Endothelial cell of umbilical vein (primary cell): ENCODE results near the gene CNKSR3. TPM values are rescaled to one million over a fixed set of nuclear protein-coding genes. Genes with fewer than 3 reads are reported as not detected.

Experiments used
- BruUV-seq: library from RNA; stranded (reverse); fragments of 400-500 nt; replicated peaks from 2 replicates; lab custom pipeline; 2021; lab: Mats Ljungman, UMichigan
- CTCF ChIA-PET: fragments of 300-600, 350-600 bp; sonication (Branson Sonifier 250); formaldehyde crosslinking; loops from one replicate; lab custom pipeline; 2021; ENCODE audit warnings: antibody characterized with exemption, inconsistent platforms; lab: Charles Lee
- POLR2A ChIA-PET: fragments of 300-600, 350-600 bp; sonication (Branson Sonifier 250); formaldehyde crosslinking; loops from one replicate; lab custom pipeline; 2021; ENCODE audit warnings: antibody characterized with exemption, inconsistent platforms; lab: Charles Lee
- DNase-seq: peaks from one replicate; pipeline ENCODE4 v3.0.0-alpha.2; 2011; ENCODE audit warnings: low read depth, low spot score
- FAIRE-seq: peaks from 2 replicates; lab custom pipeline; 2011; peaks lifted over from hg19 to GRCh38; lab: Jason Lieb, UNC
- H2AFZ ChIP-seq: 2 replicates; pipeline ENCODE4 v1.6.0; 2012; ENCODE audit warnings: low read depth, low read length, control low read depth, inconsistent platforms
- H3K27ac ChIP-seq: 2 replicates; pipeline ENCODE4 v1.5.1; 2011; ENCODE audit warnings: low read depth, mild to moderate bottlenecking, control low read depth, low read length, moderate library complexity; ENCODE audit not compliant: insufficient read depth
- H3K27me3 ChIP-seq, 2 experiments: 2 replicates each; pipeline versions ENCODE4 v1.6.0 to v1.6.1; 2011; ENCODE audit warnings: low read length in 2 of 2, mixed read lengths in 1 of 2; ENCODE audit not compliant: control insufficient read depth in 2 of 2, insufficient read depth in 2 of 2
- H3K36me3 ChIP-seq, 2 experiments: 2 replicates in 1 of 2; 3 replicates in 1 of 2; pipeline ENCODE4 v1.5.1; 2011; ENCODE audit warnings: low read length in 2 of 2, mild to moderate bottlenecking in 1 of 2, moderate library complexity in 1 of 2; ENCODE audit not compliant: control insufficient read depth in 2 of 2, insufficient read depth in 2 of 2; ENCODE audit errors: extremely low read depth in 1 of 2
- H3K4me1 ChIP-seq: 3 replicates; pipeline ENCODE4 v1.5.1; 2011; ENCODE audit warnings: mild to moderate bottlenecking, low read length; ENCODE audit not compliant: control insufficient read depth, insufficient read depth; ENCODE audit errors: extremely low read depth
- H3K4me2 ChIP-seq: 2 replicates; pipeline ENCODE4 v1.6.1; 2011; ENCODE audit warnings: low read length, control low read depth, mixed read lengths; ENCODE audit not compliant: insufficient read depth
- H3K4me3 ChIP-seq, 3 experiments: fragments of 200-600 bp in 1 of 3; sonication (generic), shearing (Covaris generic) in 1 of 3; replicated peaks in 1 of 3; 2 replicates each; pipeline ENCODE4 v1.5.1; 2011 to 2016; ENCODE audit warnings: control low read depth in 3 of 3, low read length in 3 of 3, mild to moderate bottlenecking in 2 of 3, inconsistent platforms in 1 of 3, low read depth in 1 of 3, moderate library complexity in 1 of 3; ENCODE audit not compliant: insufficient read depth in 1 of 3
- H3K79me2 ChIP-seq: 2 replicates; pipeline ENCODE4 v1.6.0; 2012; ENCODE audit warnings: low read length, inconsistent platforms; ENCODE audit not compliant: control insufficient read depth, insufficient read depth
- H3K9ac ChIP-seq: replicated peaks from 2 replicates; pipeline ENCODE3; 2011; ENCODE audit warnings: low read length, control low read depth; ENCODE audit not compliant: insufficient read depth; ENCODE audit errors: extremely low read depth
- H3K9me1 ChIP-seq: replicated peaks from 3 replicates; pipeline ENCODE4 v1.6.0; 2011; ENCODE audit warnings: mild to moderate bottlenecking, low read length; ENCODE audit not compliant: control insufficient read depth, insufficient read depth; ENCODE audit errors: extremely low read depth
- H3K9me3 ChIP-seq: replicated peaks from 2 replicates; pipeline ENCODE4 v1.5.1; 2012; ENCODE audit warnings: low read length, inconsistent platforms; ENCODE audit not compliant: control insufficient read depth, insufficient read depth
- H4K20me1 ChIP-seq: replicated peaks from 2 replicates; pipeline ENCODE3; 2011; ENCODE audit warnings: mild to moderate bottlenecking, low read length; ENCODE audit not compliant: control insufficient read depth, insufficient read depth; ENCODE audit errors: extremely low read depth
- CTCF ChIP-seq, 2 donors: IDR thresholded peaks; 1 replicate in 1 of 2; 2 replicates in 1 of 2; pipeline ENCODE4 v1.5.1; 2011; ENCODE audit warnings: low read length in 2 of 2, mild to moderate bottlenecking in 2 of 2, moderate library complexity in 2 of 2, control low read depth in 1 of 2, inconsistent platforms in 1 of 2, low read depth in 1 of 2; ENCODE audit not compliant: insufficient read depth in 1 of 2; ENCODE audit errors: extremely low read depth in 1 of 2
- EZH2 ChIP-seq: IDR thresholded peaks from 2 replicates; pipeline ENCODE4 v1.6.1; 2012; ENCODE audit warnings: borderline replicate concordance, low read depth, mild to moderate bottlenecking, moderate library complexity, low read length, inconsistent platforms; ENCODE audit not compliant: severe bottlenecking
- FOS ChIP-seq: IDR thresholded peaks from 2 replicates; pipeline ENCODE4 v1.6.1; 2011; ENCODE audit warnings: mild to moderate bottlenecking, low read length, moderate library complexity, borderline replicate concordance; ENCODE audit not compliant: insufficient read depth
- GATA2 ChIP-seq: IDR thresholded peaks from 2 replicates; pipeline ENCODE4 v1.7.0; 2011; ENCODE audit warnings: low read depth, mild to moderate bottlenecking, moderate library complexity, mixed read lengths, low read length; ENCODE audit not compliant: insufficient read length, insufficient read depth
- JUN ChIP-seq: IDR thresholded peaks from 2 replicates; pipeline ENCODE4 v1.6.1; 2011; ENCODE audit warnings: borderline replicate concordance, low read depth; ENCODE audit not compliant: insufficient read length, insufficient read depth
- POLR2A ChIP-seq: IDR thresholded peaks from 2 replicates; pipeline ENCODE4 v1.6.1; 2012; ENCODE audit warnings: low read depth, mild to moderate bottlenecking, control low read depth, low read length
- POLR2AphosphoS5 ChIP-seq: IDR thresholded peaks from 2 replicates; pipeline ENCODE4 v1.6.1; 2012; ENCODE audit warnings: low read depth, mild to moderate bottlenecking, control low read depth, low read length, moderate library complexity; ENCODE audit not compliant: insufficient read depth
- dilution Hi-C: fragments of 300-500 bp; cut with MboI; formaldehyde crosslinking; loops from one replicate; pipeline ENCODE4 v1.15.0; 2019; ENCODE audit warnings: low sequenced_read_pairs; ENCODE audit not compliant: extremely low pct_ligation_motif_present
- intact Hi-C: fragments of 100-400 bp; cut with micrococcal nuclease; formaldehyde crosslinking; loops from one replicate; pipeline ENCODE4 v1.10.0; 2022
- polyA plus RNA-seq, 4 experiments: library from polyadenylated mRNA; depleted of rRNA in 3 of 4; stranded (reverse) in 3 of 4; unstranded in 1 of 4; fragments of >200 nt; gene quantifications; 2 replicates each; pipeline versions ENCODE4 v1.2.1 to v1.2.3, GENCODE V29; 2011 to 2012; ENCODE audit warnings: missing spikeins in 1 of 4
- total RNA-seq: library from RNA; stranded (reverse); gene quantifications from 2 replicates; pipeline ENCODE4 v1.2.3, GENCODE V29; 2021

The CNKSR3 gene
- total and polyA plus RNA-seq, 2 donors (not counting 3 experiments of a cell fraction or from before 2014, with no cell fraction given) = 2.3 to 15.6 TPM

GRCh38 chr6:154410619-154411072, 99.8 kb downstream of the CNKSR3 start:
- Histone ChIP-seq H2AFZ (peak overlapping the region; percentile 61), H3K4me1 (peaks cover 25% of the 10 kb centered on the region), H3K9me1 (no peaks in the 10 kb centered on the region), H4K20me1 (no peaks in the 10 kb centered on the region), H3K9ac (peak overlapping the region; percentile 91), H3K27me3 (no peaks in the 10 kb centered on the region), H3K4me2 (peak overlapping the region; percentile 81), H3K36me3 (peaks cover 0 to 2% of the 10 kb centered on the region in 2 experiments), H3K79me2 (no peaks in the 10 kb centered on the region), H3K27ac (peak overlapping the region; percentile 99), H3K4me3 (peak overlapping the region in 1 of 3 experiments; percentile 19), H3K9me3 (no peaks in the 10 kb centered on the region)
- DNase-seq (peak; percentile 97), FAIRE-seq (peak; percentile 96)
- dilution Hi-C loops (no loop called here), intact Hi-C loops (loop anchor here (1.0 kb wide), 5 partner anchors 22 to 252 kb away; partner anchors contain the start of gene CNKSR3)
- TF ChIP-seq POLR2AphosphoS5 (peak; percentile 73), FOS (peak; percentile 81), POLR2A (no peak), CTCF (IDR thresholded peaks at IDR 0.05; ENCODE audit: extremely low read depth in 1 of 2, insufficient read depth in 1 of 2, low read depth in 1 of 2, low read length in 2 of 2) (no peak), JUN (peak; percentile 99), GATA2 (peak; percentile 41), EZH2 (no peak)
- CTCF ChIA-PET = interaction anchor here (0.6 to 1.8 kb wide), 5 partner anchors 12 to 256 kb away, joined by 3 to 5 read pairs (median 5); no protein-coding TSS in a partner anchor
- no TSS peak for BruUV-seq
- POLR2A ChIA-PET = no interaction called here
